HG03060 (cell line): ENCODE data around the gene LRRFIP2.

Source experiments
- ATAC-seq: cut with Tn5 transposase; IDR thresholded peaks from one replicate; pipeline ENCODE4 v1.9.1; 2021; ENCODE audit warnings: low read depth, moderate number of reproducible peaks; ENCODE audit not compliant: unreplicated experiment

LRRFIP2 gene

GRCh38 chr3:37194533-37194932, 20.2 kb upstream of the LRRFIP2 start:
- ATAC-seq: no peak

- ATAC-seq: no peak
Observed at GRCh38 chr3:37190667-37191066, 16.3 kb upstream of the LRRFIP2 start.

DNA sequence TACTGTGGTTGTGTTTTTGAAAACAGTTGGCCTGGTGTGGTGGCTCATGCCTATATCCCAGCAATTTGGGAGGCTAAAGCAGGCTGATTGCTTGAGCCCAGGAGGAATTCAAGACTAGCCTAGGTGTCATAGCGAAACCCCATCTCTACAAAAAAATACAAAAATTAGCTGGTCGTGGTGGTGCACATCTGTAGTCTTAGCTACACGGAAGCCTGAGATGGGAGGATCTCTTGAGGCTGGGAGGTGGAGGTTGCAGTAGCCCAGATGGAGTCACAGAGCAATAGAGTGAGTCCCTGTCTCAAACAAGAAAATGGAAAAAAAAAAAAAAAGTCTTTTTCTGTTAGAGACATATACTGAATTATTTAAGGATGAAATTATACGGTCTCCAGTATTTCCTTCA, 14.7 kb upstream of the LRRFIP2 start:
- no peak for ATAC-seq

GRCh38 chr3:37183976-37184375, 9.6 kb upstream of the LRRFIP2 start:
- no peak for ATAC-seq

DNA sequence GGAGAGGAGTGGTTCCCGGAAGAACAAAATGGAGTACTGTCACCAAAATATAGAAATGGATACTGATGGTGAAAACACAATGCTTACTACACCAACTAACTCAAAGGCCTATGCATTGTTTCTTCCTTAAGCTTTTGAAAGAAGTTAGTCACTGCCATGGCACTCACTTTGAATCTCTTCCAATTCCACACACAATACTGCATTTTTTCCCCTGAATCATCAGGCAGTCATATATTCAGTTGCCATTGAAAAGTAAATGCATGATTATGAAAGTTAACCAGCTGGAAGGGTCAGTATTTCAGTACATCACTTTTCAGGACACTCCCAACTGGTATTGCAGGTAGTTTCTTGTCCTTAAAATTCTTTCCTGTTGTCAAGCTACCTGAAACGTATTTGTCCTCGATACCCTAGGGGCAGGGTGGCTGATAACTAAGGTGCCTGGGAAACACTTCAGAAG, 9.0 kb upstream of the LRRFIP2 start:
- no peak for ATAC-seq

DNA sequence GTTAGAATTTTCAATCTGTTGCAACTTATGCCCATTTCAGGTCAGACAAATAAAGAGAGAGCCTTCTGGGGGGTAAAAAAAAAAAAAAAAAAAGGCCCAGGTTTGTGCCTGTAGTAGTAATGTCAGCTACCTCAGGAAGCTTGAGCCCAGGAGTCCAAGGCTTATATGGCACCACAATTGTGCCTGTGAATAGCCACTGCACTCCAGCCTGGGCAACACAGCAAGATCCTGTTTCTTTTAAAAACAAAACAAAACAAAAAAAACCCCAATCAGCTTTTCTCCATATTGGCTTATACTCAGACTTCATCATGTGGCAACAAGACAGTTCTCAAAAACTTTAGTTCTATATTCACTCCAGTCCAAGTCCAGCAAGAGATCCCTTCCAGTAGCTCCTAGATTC, 8.4 kb upstream of the LRRFIP2 start:
- no peak for ATAC-seq

DNA sequence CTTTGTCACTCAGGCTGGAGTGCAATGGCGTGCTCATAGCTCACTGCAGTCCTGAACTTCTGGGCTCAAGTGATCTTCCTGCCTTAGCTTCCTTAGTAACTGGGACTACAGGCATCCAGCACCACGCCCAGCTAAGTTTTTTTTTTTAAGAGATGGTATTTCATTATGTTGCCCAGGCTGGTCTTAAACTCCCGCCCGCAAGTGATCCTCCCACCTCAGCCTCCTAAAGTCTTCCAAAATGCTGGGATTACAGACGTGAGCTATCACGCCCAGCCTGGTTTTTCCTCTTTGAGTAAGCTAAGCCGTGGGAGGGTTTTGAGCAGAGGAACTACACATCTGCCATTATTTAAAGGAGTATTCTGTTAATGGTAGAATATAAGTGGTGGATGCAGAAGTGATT, 7.4 kb upstream of the LRRFIP2 start:
- ATAC-seq: no peak

DNA sequence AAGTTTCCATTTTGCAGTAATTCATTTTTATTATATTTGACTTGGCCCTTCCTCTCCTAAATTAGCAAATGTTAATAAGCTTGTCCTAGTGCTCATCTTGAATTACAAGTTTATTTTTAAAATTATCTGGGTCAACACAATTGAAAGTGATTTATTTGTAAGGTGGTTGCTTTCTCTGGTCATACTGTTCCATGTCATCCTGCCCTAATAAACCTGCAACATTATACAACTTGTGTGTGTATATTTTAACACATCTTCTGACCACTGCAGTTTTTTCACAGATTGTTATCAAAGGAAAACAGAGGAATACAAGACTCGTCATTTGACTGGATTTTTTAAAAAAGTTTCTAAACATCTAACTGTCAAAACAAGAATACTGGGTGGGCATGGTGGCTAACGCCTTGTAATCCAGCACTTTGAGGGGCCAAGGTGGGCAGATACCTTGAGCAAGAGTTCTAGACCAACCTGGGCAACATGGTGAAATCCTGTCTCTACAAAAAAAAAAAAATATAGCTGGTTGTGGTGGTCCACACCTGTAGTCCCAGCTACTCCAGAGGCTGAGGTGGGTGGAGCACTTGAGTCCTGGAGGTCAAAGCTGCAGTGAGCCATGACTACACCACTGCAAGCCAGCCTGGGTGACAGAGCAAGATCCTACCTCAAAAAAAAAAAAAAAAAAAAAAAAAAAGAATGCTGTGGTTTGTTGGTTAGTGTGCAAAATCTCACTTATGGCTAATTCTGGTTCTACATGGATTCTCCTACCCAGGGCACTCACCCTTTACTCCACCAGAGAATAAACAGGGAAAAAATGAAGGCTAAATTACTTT, 5.0 kb upstream of the LRRFIP2 start:
- ATAC-seq: no peak

DNA sequence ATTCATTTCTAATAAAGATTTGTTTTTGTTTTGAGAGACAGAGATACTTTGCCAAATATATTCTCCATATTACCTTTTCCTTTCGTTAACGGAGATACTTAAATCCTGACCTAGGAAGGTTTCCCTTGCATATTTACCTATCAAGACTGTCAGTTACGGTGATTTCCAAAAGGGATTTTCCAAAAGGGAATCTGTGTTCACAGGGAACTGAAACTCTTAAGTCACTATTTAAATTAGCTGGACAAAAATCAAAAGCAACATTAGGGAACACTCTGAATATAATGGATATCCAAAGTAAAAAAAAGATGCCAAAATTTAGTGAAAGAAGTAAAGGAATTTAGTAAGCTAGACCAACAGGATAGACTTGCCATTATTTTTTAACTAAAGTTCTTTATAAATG, 576 bp downstream of the LRRFIP2 start:
- no peak for ATAC-seq

DNA sequence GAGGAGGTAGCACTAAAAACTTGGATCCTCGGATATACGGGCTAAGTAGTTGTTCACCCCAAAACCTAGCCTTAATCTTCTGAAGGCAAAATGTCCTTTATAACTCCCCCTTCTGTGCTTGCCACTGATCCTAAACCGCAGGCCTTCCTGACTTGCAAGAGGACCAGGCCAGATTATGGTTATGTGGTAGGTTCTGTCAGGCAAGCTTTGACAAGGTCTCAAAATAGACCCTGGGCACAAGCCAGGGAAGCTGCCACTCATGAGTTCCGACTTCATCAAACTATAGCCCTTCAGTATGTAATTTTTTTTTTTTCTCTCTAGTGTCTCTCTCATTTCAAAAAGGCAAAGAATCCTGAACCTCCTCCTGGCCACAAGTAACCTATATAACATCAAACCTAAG, 3.2 kb downstream of the LRRFIP2 start:
- ATAC-seq: no peak

- ATAC-seq: no peak
Observed at GRCh38 chr3:37170513-37170912, 3.9 kb downstream of the LRRFIP2 start.

GRCh38 chr3:37170060-37170459, 4.3 kb downstream of the LRRFIP2 start:
- no peak for ATAC-seq

- ATAC-seq: no peak
Observed at GRCh38 chr3:37168896-37169295, 5.5 kb downstream of the LRRFIP2 start.

DNA sequence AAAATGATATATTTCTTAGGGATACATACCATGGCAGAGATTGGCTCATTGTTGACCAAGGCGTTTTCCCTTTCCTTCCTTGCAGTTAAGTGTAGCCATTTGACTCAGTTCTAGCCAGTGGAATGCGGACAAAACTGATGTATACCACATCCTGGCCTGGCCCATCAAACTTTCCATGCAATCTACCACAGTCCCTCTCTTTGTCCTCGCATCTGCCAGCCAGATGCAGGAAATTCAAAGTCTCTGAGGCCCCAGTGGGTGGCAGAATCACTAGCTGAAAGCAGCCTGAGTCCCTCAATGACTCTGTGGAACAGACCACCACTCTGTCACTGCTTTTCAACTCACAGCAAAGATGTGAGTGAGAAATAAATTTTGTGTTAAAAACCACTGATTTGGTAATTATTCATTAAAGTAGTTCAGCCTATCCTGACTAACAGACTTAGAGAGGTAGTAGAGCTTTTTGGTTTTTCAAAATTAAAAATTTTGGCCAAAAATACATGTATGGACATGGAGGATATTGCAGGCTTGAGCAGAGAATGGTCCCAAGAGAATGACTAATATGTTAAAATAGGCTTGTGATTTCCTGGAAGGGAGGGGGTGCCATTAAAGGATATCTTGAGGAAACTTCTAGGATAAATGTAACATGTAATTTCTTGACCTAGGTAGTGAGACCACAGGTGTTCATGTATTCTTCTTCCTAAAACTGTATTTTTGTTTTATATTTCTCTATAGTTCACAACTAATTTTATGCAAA, 10.9 kb downstream of the LRRFIP2 start:
- ATAC-seq: no peak

GRCh38 chr3:37162501-37163245, 11.7 kb downstream of the LRRFIP2 start:
- peak; percentile 62 for ATAC-seq

DNA sequence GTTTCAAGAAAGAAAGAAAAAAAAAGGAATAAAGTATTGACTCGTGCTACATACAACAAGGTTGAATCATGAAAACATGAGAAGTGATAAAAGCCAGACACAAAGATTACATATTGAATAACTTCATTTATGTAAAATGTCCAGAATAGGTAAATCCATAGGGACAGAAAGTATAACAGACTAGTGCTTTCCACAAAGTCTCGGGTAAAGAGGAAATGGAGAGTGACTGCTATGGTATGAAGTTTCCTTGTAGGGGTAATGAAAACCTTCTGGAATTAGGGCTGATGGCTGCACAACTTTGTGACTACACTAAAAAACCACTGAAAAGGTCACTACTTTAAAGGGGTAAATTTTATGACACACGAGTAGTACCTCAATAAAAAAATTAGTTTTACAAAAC, 13.0 kb downstream of the LRRFIP2 start:
- ATAC-seq: no peak

GRCh38 chr3:37155782-37156181, 18.6 kb downstream of the LRRFIP2 start:
- ATAC-seq: no peak

GRCh38 chr3:37154668-37155314, 19.6 kb downstream of the LRRFIP2 start:
- no peak for ATAC-seq

DNA sequence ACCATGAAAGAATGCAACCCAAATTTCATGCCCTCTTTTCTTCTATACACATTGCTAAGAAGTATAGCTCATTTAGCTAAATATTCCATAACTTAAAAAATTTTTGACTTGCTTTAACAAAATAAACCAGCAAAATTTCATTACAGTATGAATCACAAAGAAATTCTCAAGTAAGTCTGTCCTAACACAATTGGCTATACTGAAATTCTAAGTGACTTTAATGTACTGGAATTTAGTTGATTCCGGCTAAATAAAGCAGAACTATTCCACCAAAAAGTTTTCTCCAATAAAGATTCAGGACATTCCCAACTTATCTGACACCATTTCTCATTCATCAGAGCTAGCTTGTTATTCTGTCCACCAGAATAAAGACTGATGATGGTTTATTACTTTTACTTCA, 23.8 kb downstream of the LRRFIP2 start:
- no peak for ATAC-seq

GRCh38 chr3:37149257-37149656, 25.1 kb downstream of the LRRFIP2 start:
- no peak for ATAC-seq

DNA sequence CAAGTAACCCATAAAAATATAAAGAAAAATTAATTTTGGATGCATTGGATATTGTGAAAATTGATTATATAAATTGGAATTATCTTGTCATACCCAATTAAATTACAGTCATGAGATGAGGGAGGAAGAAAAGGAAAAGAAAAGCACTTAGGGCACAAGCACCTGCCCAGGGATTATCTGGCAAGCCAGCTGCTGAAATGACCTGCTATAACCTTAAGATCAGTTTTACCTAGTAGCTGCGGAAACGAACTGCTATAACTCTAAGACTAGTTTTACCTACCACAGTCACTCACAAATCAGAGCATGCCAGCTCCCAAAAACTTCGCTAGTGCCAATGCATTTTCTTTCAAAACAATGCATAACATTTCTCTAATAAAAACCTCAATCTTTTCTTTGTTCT, 26.2 kb downstream of the LRRFIP2 start:
- no peak for ATAC-seq
